CD4-positive, alpha-beta memory T cell (primary cell): ENCODE results near the gene SH3GL2. TPM values are rescaled to one million over a fixed set of nuclear protein-coding genes. Genes with fewer than 3 reads are reported as not detected.

Experiments
- CTCF ChIA-PET: fragments of 350-600 bp; sonication (Branson Sonifier 250); formaldehyde crosslinking; loops from one replicate; lab custom pipeline; 2021; ENCODE audit warnings: inconsistent platforms; ENCODE audit not compliant: partially characterized antibody; lab: Charles Lee
- POLR2A ChIA-PET: fragments of 350-600 bp; sonication (Branson Sonifier 250); formaldehyde crosslinking; loops from one replicate; lab custom pipeline; 2021; ENCODE audit not compliant: partially characterized antibody; lab: Charles Lee
- DNase-seq, 5 donors: peaks; one replicate each; pipeline versions ENCODE4 v3.0.0 to v3.0.0-alpha.2; 2020 to 2022; ENCODE audit warnings: mixed read lengths in 1 of 5
- H3K27ac ChIP-seq: one replicate; pipeline ENCODE4 v1.7.0; 2013; ENCODE audit warnings: low read depth, low read length
- H3K27me3 ChIP-seq: 2 replicates; pipeline ENCODE4 v1.7.0; 2013; ENCODE audit warnings: mild to moderate bottlenecking, low read length, moderate library complexity; ENCODE audit not compliant: insufficient read depth
- H3K36me3 ChIP-seq: 2 replicates; pipeline ENCODE4 v1.7.0; 2013; ENCODE audit warnings: mild to moderate bottlenecking, low read length, moderate library complexity; ENCODE audit not compliant: insufficient read depth
- H3K4me1 ChIP-seq: 2 replicates; pipeline ENCODE4 v1.7.0; 2013; ENCODE audit warnings: mild to moderate bottlenecking, low read length, moderate library complexity; ENCODE audit not compliant: insufficient read depth
- H3K4me3 ChIP-seq, 2 donors: one replicate each; pipeline ENCODE4 v1.7.0; 2013; ENCODE audit warnings: low read length in 2 of 2, mild to moderate bottlenecking in 1 of 2
- H3K9me3 ChIP-seq, 2 donors: one replicate each; pipeline ENCODE4 v1.7.0; 2013; ENCODE audit warnings: low read length in 2 of 2, control low read depth in 1 of 2; ENCODE audit not compliant: control insufficient read depth in 1 of 2
- H3K27ac Mint-ChIP-seq, 7 donors: one replicate each; pipeline ENCODE4 v1.8.0; 2020 to 2021; ENCODE audit warnings: mixed read lengths in 7 of 7, mild to moderate bottlenecking in 6 of 7, inconsistent platforms in 3 of 7, moderate library complexity in 3 of 7
- H3K27me3 Mint-ChIP-seq, 2 donors: one replicate each; pipeline ENCODE4 v1.8.0; 2020 to 2021; ENCODE audit warnings: mixed read lengths in 2 of 2
- H3K36me3 Mint-ChIP-seq, 2 donors: one replicate each; pipeline ENCODE4 v1.8.0; 2020 to 2021; ENCODE audit warnings: mixed read lengths in 2 of 2, inconsistent platforms in 1 of 2, mild to moderate bottlenecking in 1 of 2
- H3K4me1 Mint-ChIP-seq, 4 donors: one replicate each; pipeline ENCODE4 v1.8.0; 2020 to 2021; ENCODE audit warnings: mixed read lengths in 4 of 4, mild to moderate bottlenecking in 1 of 4
- H3K4me3 Mint-ChIP-seq, 8 donors: one replicate each; pipeline ENCODE4 v1.8.0; 2020 to 2021; ENCODE audit warnings: mixed read lengths in 8 of 8, mild to moderate bottlenecking in 7 of 8, moderate library complexity in 6 of 8, inconsistent platforms in 3 of 8
- H3K9me3 Mint-ChIP-seq, 8 donors: one replicate each; pipeline ENCODE4 v1.8.0; 2020 to 2021; ENCODE audit warnings: mixed read lengths in 8 of 8, mild to moderate bottlenecking in 5 of 8, inconsistent platforms in 3 of 8, moderate library complexity in 1 of 8
- intact Hi-C: fragments of 100-400 bp; cut with micrococcal nuclease; formaldehyde crosslinking; loops from one replicate; pipeline ENCODE4 v1.15.1; 2023
- polyA plus RNA-seq, 2 donors: library from polyadenylated mRNA; unstranded; fragments of 300-500 nt; fragmentation: Illumina TruSeq; gene quantifications; one replicate each; pipeline ENCODE4 v1.2.3, GENCODE V29; 2021
- total RNA-seq, 2 experiments: library from RNA; stranded (reverse); gene quantifications; one replicate each; pipeline ENCODE4 v1.2.3, GENCODE V29; 2021

Gene SH3GL2
- total and polyA plus RNA-seq, 4 experiments from 2014 or later, result not detected

- CTCF ChIA-PET, result no interaction called here
- no peaks in the 10 kb centered on the region for H3K9me3 ChIP-seq
- Mint-ChIP-seq H3K27ac (no peak overlapping the region), H3K27me3 (no peaks in the 10 kb centered on the region), H3K4me1 (no peaks in the 10 kb centered on the region), H3K9me3 (peaks cover 0 to 9% (median 4%) of the 10 kb centered on the region in 8 donors), H3K4me3 (no peak overlapping the region), H3K36me3 (no peaks in the 10 kb centered on the region)
- intact Hi-C loops, result no loop called here
- H3K27me3 ChIP-seq, result no peaks in the 10 kb centered on the region
- no peak overlapping the region for H3K27ac ChIP-seq
- H3K4me1 ChIP-seq, result no peaks in the 10 kb centered on the region
- H3K36me3 ChIP-seq, result no peaks in the 10 kb centered on the region
- no peak for DNase-seq
- no peak overlapping the region for H3K4me3 ChIP-seq
- POLR2A ChIA-PET, result no interaction called here
These were observed 56.4 kb downstream of the SH3GL2 start for GRCh38 chr9:17635115-17635890.

GRCh38 chr9:17636349-17636748 is 57.5 kb downstream of the SH3GL2 start:
- intact Hi-C loops, result no loop called here

GRCh38 chr9:17636821-17637220 is 58.0 kb downstream of the SH3GL2 start:
- Mint-ChIP-seq H3K4me1 (no peaks in the 10 kb centered on the region), H3K4me3 (no peak overlapping the region), H3K36me3 (no peaks in the 10 kb centered on the region), H3K27ac (no peak overlapping the region), H3K9me3 (peaks cover 0 to 9% (median 4%) of the 10 kb centered on the region in 8 donors), H3K27me3 (no peaks in the 10 kb centered on the region)
- no peaks in the 10 kb centered on the region for H3K9me3 ChIP-seq
- intact Hi-C loops, result no loop called here
- H3K4me1 ChIP-seq, result no peaks in the 10 kb centered on the region
- ChIA-PET CTCF (no interaction called here), POLR2A (no interaction called here)
- no peak overlapping the region for H3K27ac ChIP-seq
- no peaks in the 10 kb centered on the region for H3K27me3 ChIP-seq
- H3K4me3 ChIP-seq, result no peak overlapping the region
- H3K36me3 ChIP-seq, result no peaks in the 10 kb centered on the region
- no peak for DNase-seq

More at GRCh38 chr9:17636349-17636748, 57.5 kb downstream of the SH3GL2 start:
- CTCF ChIA-PET, result no interaction called here
- H3K4me1 Mint-ChIP-seq, result no peaks in the 10 kb centered on the region
- H3K27me3 Mint-ChIP-seq, result no peaks in the 10 kb centered on the region
- H3K36me3 ChIP-seq, result no peaks in the 10 kb centered on the region
- no peak overlapping the region for H3K27ac ChIP-seq
- H3K4me3 ChIP-seq, result no peak overlapping the region
- H3K36me3 Mint-ChIP-seq, result no peaks in the 10 kb centered on the region
- no peak overlapping the region for H3K27ac Mint-ChIP-seq
- no peaks in the 10 kb centered on the region for H3K27me3 ChIP-seq
- no peaks in the 10 kb centered on the region for H3K4me1 ChIP-seq
- POLR2A ChIA-PET, result no interaction called here
- H3K9me3 ChIP-seq, result no peaks in the 10 kb centered on the region
- peaks cover 0 to 9% (median 4%) of the 10 kb centered on the region in 8 donors for H3K9me3 Mint-ChIP-seq
- no peak overlapping the region for H3K4me3 Mint-ChIP-seq
- no peak for DNase-seq

DNA sequence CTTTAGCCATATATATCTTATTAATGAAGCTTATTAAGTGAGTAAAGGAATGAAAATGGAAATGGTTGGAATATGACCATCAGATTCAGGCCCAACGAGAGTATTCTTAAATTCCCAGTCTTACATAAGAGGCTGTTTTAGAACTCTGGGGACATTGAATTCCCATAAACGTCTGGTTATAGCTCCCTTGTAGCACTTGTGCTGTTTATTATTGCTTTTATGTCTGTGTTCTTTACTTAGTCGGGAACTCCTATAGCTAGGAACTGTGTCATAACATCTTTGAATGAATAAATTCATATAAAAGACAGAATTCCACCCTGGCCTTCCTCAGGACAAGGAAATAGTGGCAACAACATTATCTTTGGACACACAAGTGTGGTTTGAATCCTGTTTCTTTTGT is 58.4 kb downstream of the SH3GL2 start:
- no peak overlapping the region for H3K4me3 ChIP-seq
- no peak overlapping the region for H3K27ac ChIP-seq
- H3K4me1 ChIP-seq, result no peaks in the 10 kb centered on the region
- intact Hi-C loops, result no loop called here
- no peaks in the 10 kb centered on the region for H3K4me1 Mint-ChIP-seq
- no peak overlapping the region for H3K27ac Mint-ChIP-seq
- H3K9me3 ChIP-seq, result no peaks in the 10 kb centered on the region
- H3K9me3 Mint-ChIP-seq, result peaks cover 0 to 9% (median 5%) of the 10 kb centered on the region in 8 donors
- POLR2A ChIA-PET, result no interaction called here
- H3K36me3 ChIP-seq, result no peaks in the 10 kb centered on the region
- H3K27me3 Mint-ChIP-seq, result no peaks in the 10 kb centered on the region
- H3K27me3 ChIP-seq, result no peaks in the 10 kb centered on the region
- DNase-seq, result no peak
- CTCF ChIA-PET, result no interaction called here
- no peak overlapping the region for H3K4me3 Mint-ChIP-seq
- no peaks in the 10 kb centered on the region for H3K36me3 Mint-ChIP-seq

GRCh38 chr9:17648516-17648915 is 69.7 kb downstream of the SH3GL2 start:
- H3K36me3 ChIP-seq, result no peaks in the 10 kb centered on the region
- no peaks in the 10 kb centered on the region for H3K4me1 ChIP-seq
- Mint-ChIP-seq H3K4me3 (no peak overlapping the region), H3K36me3 (no peaks in the 10 kb centered on the region), H3K9me3 (peaks cover 0 to 20% (median 4%) of the 10 kb centered on the region in 8 donors), H3K27me3 (no peaks in the 10 kb centered on the region), H3K27ac (no peak overlapping the region), H3K4me1 (no peaks in the 10 kb centered on the region)
- H3K27ac ChIP-seq, result no peak overlapping the region
- CTCF ChIA-PET, result no interaction called here
- intact Hi-C loops, result no loop called here
- DNase-seq, result no peak
- POLR2A ChIA-PET, result no interaction called here
- no peak overlapping the region for H3K4me3 ChIP-seq
- H3K9me3 ChIP-seq, result no peaks in the 10 kb centered on the region
- no peaks in the 10 kb centered on the region for H3K27me3 ChIP-seq

DNA sequence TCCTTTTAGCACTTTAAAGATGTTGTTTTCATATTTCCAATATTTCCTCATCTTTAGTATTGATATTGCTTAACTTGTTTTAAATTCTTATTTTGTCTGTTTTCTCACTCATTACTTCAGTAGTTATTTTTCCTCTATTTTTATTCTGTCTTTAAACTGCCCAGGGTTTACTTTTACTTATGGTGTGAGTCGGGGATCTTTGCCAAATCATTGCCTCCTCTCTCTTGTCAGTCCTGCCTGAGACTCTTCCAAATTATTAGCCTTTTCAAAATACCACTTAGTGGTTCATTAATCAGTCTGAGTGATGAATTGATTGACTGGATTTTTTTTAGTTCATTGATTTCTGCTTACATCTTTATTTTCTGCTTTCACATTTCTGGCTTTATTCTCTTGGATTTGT is 72.9 kb downstream of the SH3GL2 start:
- Histone ChIP-seq H3K36me3 (no peaks in the 10 kb centered on the region), H3K27me3 (no peaks in the 10 kb centered on the region), H3K4me3 (no peak overlapping the region), H3K4me1 (no peaks in the 10 kb centered on the region), H3K9me3 (no peaks in the 10 kb centered on the region), H3K27ac (no peak overlapping the region)
- ChIA-PET POLR2A (no interaction called here), CTCF (no interaction called here)
- H3K27ac Mint-ChIP-seq, result no peak overlapping the region
- peaks cover 0 to 6% (median under 1%) of the 10 kb centered on the region in 8 donors for H3K9me3 Mint-ChIP-seq
- no peak for DNase-seq
- no peaks in the 10 kb centered on the region for H3K27me3 Mint-ChIP-seq
- H3K36me3 Mint-ChIP-seq, result no peaks in the 10 kb centered on the region
- intact Hi-C loops, result no loop called here
- no peaks in the 10 kb centered on the region for H3K4me1 Mint-ChIP-seq
- no peak overlapping the region for H3K4me3 Mint-ChIP-seq

GRCh38 chr9:17653947-17654465 is 75.1 kb downstream of the SH3GL2 start:
- Histone ChIP-seq H3K36me3 (no peaks in the 10 kb centered on the region), H3K4me3 (no peak overlapping the region), H3K27me3 (no peaks in the 10 kb centered on the region), H3K27ac (no peak overlapping the region), H3K9me3 (no peaks in the 10 kb centered on the region), H3K4me1 (no peaks in the 10 kb centered on the region)
- peaks cover 0 to 4% (median under 1%) of the 10 kb centered on the region in 8 donors for H3K9me3 Mint-ChIP-seq
- H3K4me1 Mint-ChIP-seq, result no peaks in the 10 kb centered on the region
- H3K27me3 Mint-ChIP-seq, result no peaks in the 10 kb centered on the region
- H3K36me3 Mint-ChIP-seq, result no peaks in the 10 kb centered on the region
- CTCF ChIA-PET, result no interaction called here
- POLR2A ChIA-PET, result no interaction called here
- H3K27ac Mint-ChIP-seq, result no peak overlapping the region
- intact Hi-C loops, result no loop called here
- H3K4me3 Mint-ChIP-seq, result no peak overlapping the region
- no peak for DNase-seq
